Measurements from ENCODE around the gene NUMBL. TPM values are rescaled to one million over a fixed set of nuclear protein-coding genes. Genes with fewer than 3 reads are reported as not detected.

Gene NUMBL
- total and polyA plus RNA-seq, 2 of the 8 experiments (the other 6 are each of a cell fraction or from before 2014, with no cell fraction given): 13.5 to 24.8 TPM

- no peaks in the 10 kb centered on the region for H3K79me2 ChIP-seq (ENCODE audit: control insufficient read depth in 1 of 2, insufficient read depth in 2 of 2, low read length in 2 of 2)
- no peaks in the 10 kb centered on the region for H3K27me3 ChIP-seq (replicated peaks in 1 of 4; ENCODE audit: control insufficient read depth in 3 of 4, extremely low read depth in 1 of 4, insufficient read depth in 3 of 4, low read length in 3 of 4)
- H3K18ac ChIP-seq (ENCODE audit: extremely low read depth, low read length): no peak overlapping the region
- no peak overlapping the region for H2BK5ac ChIP-seq (ENCODE audit: low read depth, low read length)
- H3K4me3 ChIP-seq (ENCODE audit: extremely low read depth in 1 of 4, insufficient read depth in 2 of 4, low read depth in 3 of 4, low read length in 4 of 4): no peak overlapping the region
- no peak overlapping the region for H3K23ac ChIP-seq (ENCODE audit: insufficient read length)
- H2BK120ac ChIP-seq (replicated peaks; ENCODE audit: low read depth, low read length): no peak overlapping the region
- H3K56ac ChIP-seq (replicated peaks; ENCODE audit: insufficient read length, low read depth, low read length): no peak overlapping the region
- peaks cover 0 to 4% of the 10 kb centered on the region in 2 experiments for H4K20me1 ChIP-seq (replicated peaks in 1 of 2; ENCODE audit: control insufficient read depth in 1 of 2, insufficient read depth in 2 of 2, low read length in 2 of 2)
- CTCF ChIA-PET (ENCODE audit: partially characterized antibody): interaction anchor here (0.7 to 4.0 kb wide), 20 partner anchors 11 to 182 kb away, joined by 3 to 15 read pairs (median 4); partner anchors contain the start of genes COQ8B, ITPKC and MIA
- H2BK20ac ChIP-seq (ENCODE audit: low read length): no peak overlapping the region
- no peak overlapping the region for H3K4ac ChIP-seq (replicated peaks; ENCODE audit: insufficient read length, low read depth, low read length)
- no peaks in the 10 kb centered on the region; the same call in 1 of the 2 replicates for H3K23me2 ChIP-seq (ENCODE audit: low read depth, low read length)
- peaks cover 0 to 4% (median 1%) of the 10 kb centered on the region in 4 experiments; a peak in 5 of 7 replicates for H3K4me1 ChIP-seq (replicated peaks in 1 of 4; ENCODE audit: control insufficient read depth in 3 of 4, insufficient read depth in 4 of 4, low read length in 3 of 4)
- H4K91ac ChIP-seq (replicated peaks; ENCODE audit: insufficient read length, low read length): no peak overlapping the region
- POLR2A ChIA-PET (ENCODE audit: partially characterized antibody): interaction anchor here (0.6 to 2.8 kb wide), 14 partner anchors 9 to 125 kb away, joined by 3 to 24 read pairs (median 4); partner anchors contain the start of genes ACTMAP, COQ8B, ITPKC and NUMBL
- H3K9me3 ChIP-seq (ENCODE audit: insufficient read depth in 2 of 2, low read depth in 1 of 2, low read length in 1 of 2): no peaks in the 10 kb centered on the region
- no peak for TF ChIP-seq CBX8 (IDR thresholded peaks at IDR 0.05; ENCODE audit: borderline replicate concordance, low read depth, low read length)
- no peak for TF ChIP-seq JUND (IDR thresholded peaks at IDR 0.05; ENCODE audit: low read length)
- TF ChIP-seq MAX (IDR thresholded peaks at IDR 0.05): no peak
- no peak for TF ChIP-seq CEBPB (IDR thresholded peaks at IDR 0.05; ENCODE audit: low read depth, low read length)
- TF ChIP-seq EGR1 (IDR thresholded peaks at IDR 0.05; ENCODE audit: borderline replicate concordance, low read depth, low read length): no peak
- no peak for TF ChIP-seq MAFK (IDR thresholded peaks at IDR 0.05; ENCODE audit: low read depth, low read length)
- TF ChIP-seq SIN3A (conservative IDR thresholded peaks at IDR 0.05 in 1 of 2, IDR thresholded peaks at IDR 0.05 in 1 of 2; ENCODE audit: low read depth in 1 of 2, low read length in 2 of 2): no peak
- TF ChIP-seq CREB1 (IDR thresholded peaks at IDR 0.05): no peak
- TF ChIP-seq ATF3 (IDR thresholded peaks at IDR 0.05; ENCODE audit: insufficient read depth, low read depth, low read length): no peak
- no peak for TF ChIP-seq TBP (IDR thresholded peaks at IDR 0.05; ENCODE audit: low read depth, low read length)
- no peak for TF ChIP-seq YY1 (IDR thresholded peaks at IDR 0.05; ENCODE audit: low read depth, low read length)
- no peak for TF ChIP-seq FOSL1 (IDR thresholded peaks at IDR 0.05; ENCODE audit: insufficient read depth, low read depth, low read length)
- H3K9ac ChIP-seq (replicated peaks in 1 of 4; ENCODE audit: extremely low read depth in 1 of 4, low read depth in 3 of 4, low read length in 3 of 4): no peak overlapping the region
- H2BK12ac ChIP-seq (ENCODE audit: low read depth, low read length): no peak overlapping the region
- no peak overlapping the region for H3K14ac ChIP-seq (ENCODE audit: insufficient read length)
- DNase-seq (ENCODE audit: low read depth in 1 of 2, low spot score in 2 of 2) (no peak), FAIRE-seq (no peak)
- no peak overlapping the region for H2AFZ ChIP-seq (ENCODE audit: low read length)
- WGBS, 2 experiments (ENCODE audit: extremely low coverage in 1 of 2, insufficient coverage in 1 of 2, insufficient read length in 1 of 2, insufficient replicate concordance in 2 of 2, low coverage in 1 of 2, low lambda C conversion rate in 2 of 2, missing lambda C conversion rate in 1 of 2): 87% methylated on average over 21 of the region's 24 CpGs; no CpG with 5 or more reads in 1 of the 2 experiments
- peaks cover 8 to 31% (median 27%) of the 10 kb centered on the region in 4 experiments; a peak in 7 of 8 replicates for H3K36me3 ChIP-seq (ENCODE audit: control insufficient read depth in 2 of 4, insufficient read depth in 4 of 4, low read length in 3 of 4)
- no peak overlapping the region for H4K8ac ChIP-seq (ENCODE audit: extremely low read depth, insufficient read depth, low read length)
- no peak overlapping the region for H3K27ac ChIP-seq (ENCODE audit: low read depth, low read length)
- H4K5ac ChIP-seq (ENCODE audit: insufficient read length, low read depth, low read length): no peak overlapping the region
- no peak overlapping the region for H2BK15ac ChIP-seq (ENCODE audit: low read length)
- no peak overlapping the region for H2AK5ac ChIP-seq (ENCODE audit: low read depth, low read length)
- H3K4me2 ChIP-seq (ENCODE audit: insufficient read depth in 1 of 2, low read depth in 2 of 2, low read length in 2 of 2): no peak overlapping the region
- H3K79me1 ChIP-seq (ENCODE audit: low read depth, low read length): peaks cover 3% of the 10 kb centered on the region; the same call in 1 of the 2 replicates
Measured at GRCh38 chr19:40703029-40703755, 12.7 kb upstream of the NUMBL start.
